HG03571 (cell line): ENCODE data around the gene LBHD2.

Experiments used
- ATAC-seq: cut with Tn5 transposase; IDR thresholded peaks from one replicate; pipeline ENCODE4 v1.9.1; 2021; ENCODE audit not compliant: unreplicated experiment

The LBHD2 gene

DNA sequence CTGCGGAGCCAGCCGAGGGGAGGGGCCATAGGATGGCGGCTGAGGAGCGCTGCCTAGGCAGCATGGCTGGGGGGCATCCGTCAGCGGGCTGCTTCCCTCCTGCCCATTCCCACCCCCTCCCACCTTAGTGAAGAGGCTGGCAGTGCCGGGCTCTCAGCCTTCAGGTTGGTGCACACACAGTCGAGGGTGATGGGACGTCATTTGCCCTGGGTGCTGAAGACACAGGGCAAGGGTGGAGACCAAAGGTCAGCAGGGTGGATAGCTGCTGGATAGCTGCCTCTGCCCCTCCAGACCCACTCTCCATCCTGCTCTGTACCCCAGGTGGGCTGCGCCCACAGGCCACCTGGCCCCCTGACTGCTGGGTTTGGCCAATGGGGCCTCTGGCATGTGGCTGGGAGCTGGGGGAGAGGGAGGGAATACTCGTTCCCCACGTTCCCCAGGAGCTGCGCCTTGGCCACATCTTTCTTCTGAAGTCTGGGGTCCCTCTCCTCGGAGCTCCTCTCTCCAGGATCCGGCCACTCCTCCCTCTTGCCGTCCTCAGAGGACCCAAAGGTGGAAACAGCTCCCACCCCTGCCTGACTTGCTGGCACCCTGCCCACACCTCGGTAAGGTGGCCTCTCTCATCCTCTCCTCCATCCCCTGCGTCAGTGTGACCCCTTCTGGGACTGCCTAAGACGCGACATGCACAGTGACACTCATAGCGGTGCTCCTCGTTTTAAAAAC is 15.5 kb upstream of the LBHD2 start:
- no peak for ATAC-seq

- ATAC-seq = no peak
Measured at GRCh38 chr14:103070263-103070885, 13.6 kb upstream of the LBHD2 start.

DNA sequence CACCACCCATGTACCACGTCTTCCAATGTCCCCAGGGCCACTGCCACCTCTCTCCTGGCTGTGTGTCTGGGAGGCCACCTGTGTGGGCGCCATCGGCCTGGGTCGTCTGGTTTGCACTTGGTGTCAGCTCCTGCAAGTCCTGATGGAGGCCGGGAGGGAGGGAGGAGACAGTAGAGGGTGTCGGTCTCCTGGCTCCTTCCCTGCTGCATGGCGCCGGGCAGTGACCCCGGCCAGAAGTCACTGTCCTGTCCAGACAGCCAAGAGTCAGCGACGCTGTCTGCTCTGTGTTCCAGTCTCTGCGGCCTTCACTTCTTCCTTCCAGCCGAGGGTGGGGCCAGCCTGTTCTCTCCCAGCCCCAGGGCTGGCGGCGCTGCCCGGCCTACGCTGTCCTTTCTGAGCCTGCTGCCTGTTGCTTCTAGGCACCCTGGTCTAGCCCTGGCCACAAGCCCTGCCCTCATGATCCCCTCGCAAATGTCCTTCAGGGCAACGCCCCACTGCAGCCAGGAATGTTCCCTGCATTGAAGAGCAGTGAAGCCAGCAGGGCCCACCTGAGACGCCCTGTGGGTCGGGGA is 13.0 kb upstream of the LBHD2 start:
- ATAC-seq = no peak

DNA sequence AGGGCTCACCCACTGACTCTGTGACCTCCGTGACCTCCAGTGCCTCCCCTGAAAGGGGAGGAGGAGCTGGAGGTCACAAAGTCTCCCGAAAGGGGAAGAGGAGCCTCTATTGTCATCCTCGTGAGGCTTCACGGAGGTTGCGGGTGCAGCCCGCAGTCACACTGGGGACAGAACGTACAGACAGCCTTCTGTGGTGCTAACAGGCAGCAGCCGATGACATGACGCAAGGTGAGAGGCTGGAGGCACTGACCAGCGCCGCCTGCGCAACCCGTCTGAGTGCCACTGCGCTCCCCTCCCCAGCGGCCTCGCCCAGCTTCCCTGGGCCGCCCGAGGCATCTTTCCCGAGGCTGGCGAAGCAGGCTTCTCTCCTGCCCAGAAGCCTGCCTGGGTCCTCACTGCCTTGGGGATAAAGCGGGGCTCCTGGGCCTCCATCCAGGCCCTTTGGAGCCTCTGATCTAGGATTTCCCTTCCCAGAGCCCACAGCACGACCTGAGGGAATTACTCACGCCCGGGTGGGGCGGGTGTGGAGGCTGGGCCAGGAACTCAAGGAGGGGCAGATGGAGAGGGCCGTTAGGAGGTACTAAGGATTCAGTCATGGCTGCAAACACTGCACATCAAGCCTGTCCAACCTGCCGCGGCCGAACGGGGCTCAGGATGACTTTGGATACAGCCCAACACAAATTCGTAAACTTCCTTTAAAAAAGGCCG is 12.3 kb upstream of the LBHD2 start:
- ATAC-seq = no peak

DNA sequence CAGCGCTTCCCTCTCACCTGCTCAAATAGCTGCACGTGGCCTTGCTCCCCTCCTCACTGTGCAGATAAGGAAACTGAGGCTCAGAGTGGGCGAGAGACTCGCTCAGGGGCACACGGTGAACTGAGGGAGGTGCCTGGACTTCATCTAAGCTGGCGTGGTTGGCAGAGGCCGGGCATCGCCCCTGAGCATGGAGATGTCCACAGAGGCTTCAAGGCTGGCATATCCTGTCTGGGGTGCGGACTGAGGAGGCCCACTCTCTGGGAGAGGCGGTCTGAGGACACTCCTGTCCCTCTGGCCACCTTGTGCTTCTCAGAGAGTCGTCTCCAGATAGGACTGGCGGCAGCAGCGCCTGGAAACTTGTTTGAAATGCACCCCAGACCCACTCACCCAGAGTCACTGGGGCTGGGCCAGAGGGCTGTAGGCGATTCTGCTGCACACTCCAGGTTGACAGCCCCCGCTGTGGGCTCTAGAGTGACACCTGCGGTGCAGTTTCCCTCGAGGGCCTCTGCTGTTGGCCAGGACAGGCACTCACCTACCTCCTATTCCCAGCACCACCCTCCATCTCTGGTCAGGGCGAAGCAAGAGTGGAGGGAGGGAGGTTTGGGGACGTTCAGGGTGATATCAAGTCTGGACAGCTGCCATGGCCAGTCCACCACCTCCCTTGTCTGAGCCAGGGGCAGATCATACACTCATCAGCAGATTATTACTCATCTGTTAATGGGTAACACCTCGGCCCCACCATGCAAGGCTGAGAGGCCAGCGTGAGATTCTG is 11.2 kb upstream of the LBHD2 start:
- ATAC-seq = no peak

DNA sequence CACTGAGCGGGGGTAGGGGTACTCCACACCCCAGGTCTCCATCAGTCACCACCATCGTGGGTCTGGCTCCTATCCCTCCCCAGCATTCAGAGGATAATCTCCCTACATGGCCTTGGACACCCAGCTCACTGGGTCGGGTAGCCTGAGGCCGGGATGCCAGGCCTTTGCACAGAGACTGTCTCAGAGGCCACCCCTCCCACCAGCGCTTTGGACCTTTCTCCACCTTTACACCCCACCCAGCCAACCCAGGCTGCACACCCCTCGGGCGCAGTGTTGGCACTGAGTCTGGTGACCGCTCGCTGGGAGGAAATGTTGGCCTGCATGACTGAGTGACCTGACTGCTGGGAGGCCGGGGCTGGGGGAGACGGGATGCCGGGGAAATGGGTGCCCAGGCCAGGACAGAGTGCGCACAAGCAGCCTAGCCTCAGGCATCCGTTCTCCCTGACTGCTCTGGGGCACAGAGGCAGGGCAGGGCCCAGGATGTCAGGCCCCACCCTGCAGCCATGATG is 10.6 kb upstream of the LBHD2 start:
- no peak for ATAC-seq

DNA sequence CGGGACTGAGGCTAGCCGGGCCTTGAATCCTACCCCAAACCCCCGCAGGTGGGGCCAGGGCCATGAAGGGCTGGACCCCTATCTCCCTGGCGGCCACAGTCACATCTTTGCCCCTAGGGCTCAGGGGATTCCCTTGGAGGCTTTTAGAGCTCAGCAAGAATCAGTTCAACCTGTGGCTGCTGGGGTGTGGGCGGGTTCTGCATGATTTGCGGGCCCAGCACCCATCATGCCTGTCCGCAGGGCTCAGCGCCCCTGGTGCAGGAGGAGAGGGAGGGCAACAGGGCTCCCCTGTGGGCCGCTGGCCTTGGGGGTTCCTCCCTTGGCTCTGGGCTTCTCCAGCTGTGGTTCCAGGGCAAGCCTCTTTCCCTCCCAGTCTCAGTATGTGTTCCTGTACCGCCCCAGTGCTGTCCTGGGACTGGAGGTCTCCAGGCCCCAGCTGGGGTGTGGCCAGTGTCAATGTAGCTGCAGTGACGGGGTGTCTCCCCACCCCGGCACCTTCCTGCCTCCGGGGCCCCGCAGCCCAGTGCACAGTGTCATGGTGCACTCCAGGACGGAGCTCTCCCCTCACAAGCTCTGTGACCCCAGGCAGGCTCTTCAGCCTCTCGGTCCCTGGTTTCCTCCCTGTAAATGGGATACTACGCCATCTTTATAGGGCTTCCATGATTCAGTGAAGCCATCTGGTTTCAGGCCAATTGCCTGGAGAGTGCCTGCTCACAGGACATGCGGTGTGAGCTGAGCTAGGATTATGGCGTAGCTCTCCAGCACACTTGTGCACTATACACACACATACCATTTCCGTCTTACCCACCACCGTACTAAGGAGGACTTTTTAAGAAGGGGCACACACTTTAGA is 9.9 kb upstream of the LBHD2 start:
- ATAC-seq = no peak

DNA sequence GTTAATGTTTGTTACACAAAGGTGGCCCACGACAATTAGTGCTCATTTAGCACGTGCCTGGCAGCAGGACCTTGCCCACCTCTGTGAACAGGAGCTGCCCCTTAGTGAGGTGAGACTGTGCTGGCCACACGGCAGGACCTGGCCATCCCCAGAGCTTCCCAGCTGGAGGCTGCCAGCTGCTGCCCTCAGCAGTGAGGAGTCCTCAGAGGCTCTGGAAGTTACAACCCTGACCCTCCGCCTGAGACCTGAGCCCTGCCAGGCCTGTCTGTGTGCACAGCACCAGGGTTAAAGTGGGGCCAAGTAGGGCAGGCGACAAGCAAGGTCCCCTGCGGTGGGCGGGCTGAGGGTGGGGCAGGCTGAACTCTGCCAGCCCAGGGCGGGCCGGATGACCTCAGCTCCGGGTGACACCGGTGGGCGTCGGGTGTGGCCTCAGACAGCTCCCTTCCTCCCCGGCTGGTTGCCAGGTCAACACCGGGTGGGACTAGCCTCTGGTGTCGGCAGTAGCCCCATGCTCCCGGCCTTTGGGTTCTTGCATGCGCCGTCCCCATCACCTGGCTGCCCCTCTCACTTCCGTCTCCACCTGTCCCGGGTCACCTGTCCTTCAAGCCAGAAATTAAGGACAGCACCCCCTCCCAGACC is 9.2 kb upstream of the LBHD2 start:
- ATAC-seq = no peak

DNA sequence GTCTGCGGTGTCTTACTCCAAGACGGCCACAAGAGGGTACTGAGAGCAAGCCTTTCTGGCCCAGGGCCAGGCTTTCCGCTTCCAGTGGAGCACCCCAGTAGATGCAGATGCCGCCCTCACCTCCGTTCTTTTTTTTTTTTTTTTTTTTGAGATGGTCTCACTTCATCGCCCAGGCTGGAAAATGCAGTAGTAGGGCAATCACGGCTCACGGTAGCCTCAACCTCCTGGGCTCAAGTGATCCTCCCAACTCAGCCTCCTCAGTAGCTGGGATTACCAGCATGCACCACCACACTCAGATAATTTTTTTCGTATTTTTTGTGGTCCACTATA is 5.6 kb upstream of the LBHD2 start:
- ATAC-seq = no peak

- no peak for ATAC-seq
Measured at GRCh38 chr14:103078860-103079587, 5.0 kb upstream of the LBHD2 start.

DNA sequence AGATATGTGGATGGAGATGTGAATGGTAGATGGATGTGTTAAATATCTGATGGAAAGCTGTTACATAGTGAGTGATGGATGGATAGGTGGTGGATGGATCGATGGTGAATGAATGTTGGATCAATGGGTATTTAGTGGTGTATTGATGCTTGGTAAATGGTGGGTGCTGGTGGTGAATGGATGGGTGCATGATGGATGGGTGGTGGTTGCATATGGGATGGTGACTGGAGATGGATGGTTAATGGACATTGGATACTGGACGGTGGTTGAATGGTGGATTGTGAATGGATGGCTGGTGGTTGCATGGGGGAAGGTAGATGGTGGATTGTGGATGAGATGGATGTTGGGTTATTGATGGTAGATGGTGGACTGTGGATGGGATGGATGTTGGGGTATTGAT is 2.1 kb upstream of the LBHD2 start:
- ATAC-seq = no peak

- ATAC-seq = no peak
Measured at GRCh38 chr14:103085106-103086091, 1.4 kb downstream of the LBHD2 start.

DNA sequence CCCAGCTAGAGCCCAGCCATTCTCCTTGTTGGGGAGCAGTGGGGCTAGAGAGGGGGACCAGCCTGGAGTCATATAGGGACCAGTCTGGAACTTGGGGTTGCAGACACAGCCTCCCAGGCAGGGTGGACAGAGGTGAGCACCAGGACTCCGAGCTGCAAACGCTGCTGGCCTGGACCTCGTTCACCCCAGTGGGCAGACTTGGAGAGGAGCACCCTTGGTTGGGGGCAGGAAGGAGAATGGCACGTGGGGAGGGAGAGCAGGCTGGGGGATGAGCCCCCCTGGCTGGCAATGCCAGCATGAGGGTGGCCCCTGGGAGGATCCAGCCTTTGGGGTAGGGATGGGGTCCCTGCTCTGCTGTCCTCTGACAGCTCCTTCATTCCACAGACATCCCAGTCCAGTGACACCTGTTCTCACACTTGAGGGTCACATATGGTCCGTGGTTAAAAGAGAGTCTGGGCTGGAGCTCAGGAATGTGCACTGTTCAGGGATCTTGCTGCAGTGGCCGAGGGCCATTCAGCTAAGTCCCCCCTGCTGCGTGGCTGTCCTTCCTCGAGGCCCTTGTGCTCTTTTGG is 2.8 kb downstream of the LBHD2 start:
- no peak for ATAC-seq

- no peak for ATAC-seq
Measured at GRCh38 chr14:103087343-103087835, 3.4 kb downstream of the LBHD2 start.

- no peak for ATAC-seq
Measured at GRCh38 chr14:103088921-103089320, 4.9 kb downstream of the LBHD2 start.

GRCh38 chr14:103089386-103090335 is 5.7 kb downstream of the LBHD2 start:
- no peak for ATAC-seq
